ENCODE data around the gene GPC1.

GRCh38 chr2:240451791-240452461 lies 16.5 kb downstream of the GPC1 start:
- TF ChIP-seq CTCF (IDR thresholded peaks at IDR 0.05; ENCODE audit: poor library complexity) (no peak), EZH2 (IDR thresholded peaks at IDR 0.05; ENCODE audit: borderline replicate concordance) (no peak), EZH2phosphoT487 (IDR thresholded peaks at IDR 0.05; ENCODE audit: low read depth, severe bottlenecking, unreplicated experiment) (no peak)
